HG03565 (cell line): ENCODE data around the gene PTPN9.
"Not testable (repeated sequence)": the region's sequence is repeated elsewhere in the genome, so short reads cannot be mapped to it uniquely, and the experiment has no call there.

Experiments
- ATAC-seq: cut with Tn5 transposase; IDR thresholded peaks from one replicate; pipeline ENCODE4 v1.9.1; 2021; ENCODE audit warnings: mild to moderate bottlenecking, moderate library complexity; ENCODE audit not compliant: unreplicated experiment

PTPN9 gene

GRCh38 chr15:75583701-75584100 is 4.6 kb upstream of the PTPN9 start:
- no peak for ATAC-seq

- not testable (repeated sequence) for ATAC-seq
Observed at GRCh38 chr15:75582943-75583342, 3.8 kb upstream of the PTPN9 start.

GRCh38 chr15:75578173-75578947 is 755 bp downstream of the PTPN9 start:
- ATAC-seq = no peak

GRCh38 chr15:75577401-75578172 is 1.5 kb downstream of the PTPN9 start:
- ATAC-seq = no peak

GRCh38 chr15:75573648-75574384 is 5.3 kb downstream of the PTPN9 start:
- no peak for ATAC-seq

GRCh38 chr15:75570126-75570845 is 8.8 kb downstream of the PTPN9 start:
- ATAC-seq = no peak

GRCh38 chr15:75565062-75565970 is 13.8 kb downstream of the PTPN9 start:
- no peak for ATAC-seq

GRCh38 chr15:75561888-75562287 is 17.2 kb downstream of the PTPN9 start:
- no peak for ATAC-seq

GRCh38 chr15:75559360-75559759 is 19.8 kb downstream of the PTPN9 start:
- not testable (repeated sequence) for ATAC-seq

GRCh38 chr15:75558955-75559354 is 20.2 kb downstream of the PTPN9 start:
- ATAC-seq = not testable (repeated sequence)

GRCh38 chr15:75554717-75555116 is 24.4 kb downstream of the PTPN9 start:
- ATAC-seq = no peak

- ATAC-seq = no peak
Observed at GRCh38 chr15:75553659-75554058, 25.5 kb downstream of the PTPN9 start.

- no peak for ATAC-seq
Observed at GRCh38 chr15:75551091-75551490, 28.0 kb downstream of the PTPN9 start.

GRCh38 chr15:75545064-75545463 is 34.1 kb downstream of the PTPN9 start:
- no peak for ATAC-seq

- ATAC-seq = no peak
Observed at GRCh38 chr15:75544359-75544758, 34.8 kb downstream of the PTPN9 start.

GRCh38 chr15:75542949-75543545 is 36.1 kb downstream of the PTPN9 start:
- not testable (repeated sequence) for ATAC-seq

GRCh38 chr15:75542386-75542797 is 36.7 kb downstream of the PTPN9 start:
- ATAC-seq = no peak

- ATAC-seq = no peak
Observed at GRCh38 chr15:75538376-75538775, 40.7 kb downstream of the PTPN9 start.

GRCh38 chr15:75533945-75534344 is 45.2 kb downstream of the PTPN9 start:
- ATAC-seq = no peak
